ENCODE data around the gene RAB9A. TPM values are rescaled to one million over a fixed set of nuclear protein-coding genes. Genes with fewer than 3 reads are reported as not detected.

Gene RAB9A
- total and polyA plus RNA-seq, 9 of the 15 experiments (the other 6 are each of a cell fraction or from before 2014, with no cell fraction given), result 13.5 to 20.8 (median 17.7) TPM

- TF ChIP-seq, protein P1, sequence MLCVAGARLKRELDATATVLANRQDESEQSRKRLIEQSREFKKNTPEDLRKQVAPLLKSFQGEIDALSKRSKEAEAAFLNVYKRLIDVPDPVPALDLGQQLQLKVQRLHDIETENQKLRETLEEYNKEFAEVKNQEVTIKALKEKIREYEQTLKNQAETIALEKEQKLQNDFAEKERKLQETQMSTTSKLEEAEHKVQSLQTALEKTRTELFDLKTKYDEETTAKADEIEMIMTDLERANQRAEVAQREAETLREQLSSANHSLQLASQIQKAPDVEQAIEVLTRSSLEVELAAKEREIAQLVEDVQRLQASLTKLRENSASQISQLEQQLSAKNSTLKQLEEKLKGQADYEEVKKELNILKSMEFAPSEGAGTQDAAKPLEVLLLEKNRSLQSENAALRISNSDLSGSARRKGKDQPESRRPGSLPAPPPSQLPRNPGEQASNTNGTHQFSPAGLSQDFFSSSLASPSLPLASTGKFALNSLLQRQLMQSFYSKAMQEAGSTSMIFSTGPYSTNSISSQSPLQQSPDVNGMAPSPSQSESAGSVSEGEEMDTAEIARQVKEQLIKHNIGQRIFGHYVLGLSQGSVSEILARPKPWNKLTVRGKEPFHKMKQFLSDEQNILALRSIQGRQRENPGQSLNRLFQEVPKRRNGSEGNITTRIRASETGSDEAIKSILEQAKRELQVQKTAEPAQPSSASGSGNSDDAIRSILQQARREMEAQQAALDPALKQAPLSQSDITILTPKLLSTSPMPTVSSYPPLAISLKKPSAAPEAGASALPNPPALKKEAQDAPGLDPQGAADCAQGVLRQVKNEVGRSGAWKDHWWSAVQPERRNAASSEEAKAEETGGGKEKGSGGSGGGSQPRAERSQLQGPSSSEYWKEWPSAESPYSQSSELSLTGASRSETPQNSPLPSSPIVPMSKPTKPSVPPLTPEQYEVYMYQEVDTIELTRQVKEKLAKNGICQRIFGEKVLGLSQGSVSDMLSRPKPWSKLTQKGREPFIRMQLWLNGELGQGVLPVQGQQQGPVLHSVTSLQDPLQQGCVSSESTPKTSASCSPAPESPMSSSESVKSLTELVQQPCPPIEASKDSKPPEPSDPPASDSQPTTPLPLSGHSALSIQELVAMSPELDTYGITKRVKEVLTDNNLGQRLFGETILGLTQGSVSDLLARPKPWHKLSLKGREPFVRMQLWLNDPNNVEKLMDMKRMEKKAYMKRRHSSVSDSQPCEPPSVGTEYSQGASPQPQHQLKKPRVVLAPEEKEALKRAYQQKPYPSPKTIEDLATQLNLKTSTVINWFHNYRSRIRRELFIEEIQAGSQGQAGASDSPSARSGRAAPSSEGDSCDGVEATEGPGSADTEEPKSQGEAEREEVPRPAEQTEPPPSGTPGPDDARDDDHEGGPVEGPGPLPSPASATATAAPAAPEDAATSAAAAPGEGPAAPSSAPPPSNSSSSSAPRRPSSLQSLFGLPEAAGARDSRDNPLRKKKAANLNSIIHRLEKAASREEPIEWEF (CRISPR knock-in tag; IDR thresholded peaks at IDR 0.05), result no peak
- TF ChIP-seq FOS (IDR thresholded peaks at IDR 0.05; ENCODE audit: extremely low read depth, insufficient read length) (no peak), JUND (IDR thresholded peaks at IDR 0.05; ENCODE audit: borderline replicate concordance, low read depth, low read length) (no peak), JUND (tag; IDR thresholded peaks at IDR 0.05; ENCODE audit: borderline replicate concordance, low read depth, low read length) (no peak)
These were observed 33.3 kb upstream of the RAB9A start (continued) for GRCh38 chrX:13655674-13656073.

- H4K20me1 ChIP-seq (replicated peaks; ENCODE audit: control insufficient read depth, insufficient read depth, low read length), result no peaks in the 10 kb centered on the region
- H3K79me2 ChIP-seq (ENCODE audit: control insufficient read depth, insufficient read depth, low read length), result peaks cover 15% of the 10 kb centered on the region
- POLR2A ChIA-PET, result interaction anchor here (1.0 kb wide), 1 partner anchor 11 kb away, joined by 6 read pairs; no protein-coding TSS in a partner anchor
- ATAC-seq (peak; percentile 76), FAIRE-seq (peak; percentile 49), DNase-seq (ENCODE audit: extremely low read depth in 1 of 4, low spot score in 3 of 4) (peak; percentile 12 to 58 (median 22))
- H3K9ac ChIP-seq (ENCODE audit: insufficient read depth in 1 of 2, low read depth in 2 of 2, low read length in 2 of 2), result no peak overlapping the region
- intact Hi-C loops (cut with micrococcal nuclease), result loop anchor here (1.0 to 2.0 kb wide), 3 partner anchors 32 to 374 kb away; no protein-coding TSS in a partner anchor
- in situ Hi-C loops (cut with MboI), result loop anchor here (25.0 kb wide), 1 partner anchor 696 kb away; no protein-coding TSS in a partner anchor
- H3K4me3 ChIP-seq, result no peak overlapping the region
- no peak overlapping the region for H3K4me2 ChIP-seq (ENCODE audit: insufficient read depth, low read length)
- CTCF ChIA-PET (ENCODE audit: low intra/inter-chr PET ratio), result interaction anchor here (1.5 to 2.3 kb wide), 2 partner anchors 90 to 374 kb away, joined by 6 to 19 read pairs; no protein-coding TSS in a partner anchor
- no peaks in the 10 kb centered on the region for H3K27me3 ChIP-seq (ENCODE audit: control insufficient read depth in 2 of 2, insufficient read depth in 2 of 2, low read length in 2 of 2)
- peaks cover 11% of the 10 kb centered on the region; the same call in 2 of the 3 replicates for H3K36me3 ChIP-seq (ENCODE audit: control insufficient read depth, insufficient read depth, low read length)
- H3K9me3 ChIP-seq (replicated peaks; ENCODE audit: control insufficient read depth, insufficient read depth, low read depth, low read length), result no peaks in the 10 kb centered on the region
- WGBS (ENCODE audit: insufficient coverage, low coverage, missing lambda C conversion rate), result 0% methylated on average over 2 of the region's 2 CpGs
- H3K27ac ChIP-seq (ENCODE audit: extremely low read depth, low read depth, low read length), result no peak overlapping the region
- peaks cover 0 to 3% of the 10 kb centered on the region in 2 experiments; a peak in 2 of 5 replicates for H3K4me1 ChIP-seq (replicated peaks in 1 of 2; ENCODE audit: control insufficient read depth in 2 of 2, insufficient read depth in 2 of 2, low read length in 2 of 2)
- H3K9me1 ChIP-seq (ENCODE audit: control insufficient read depth, insufficient read depth, low read length), result no peaks in the 10 kb centered on the region
- H2AFZ ChIP-seq (ENCODE audit: low read depth, low read length), result peak overlapping the region; percentile 22; the same call in 1 of the 2 replicates
- no TSS peak for BruUV-seq (replicated peaks)
- TF ChIP-seq SMC3 (conservative IDR thresholded peaks at IDR 0.05; ENCODE audit: insufficient read depth, low read depth, low read length), result peak; percentile 57; the same call in 1 of the 2 replicates
- no peak for TF ChIP-seq ILF3 (IDR thresholded peaks at IDR 0.05; ENCODE audit: borderline replicate concordance)
- TF ChIP-seq, protein P2, sequence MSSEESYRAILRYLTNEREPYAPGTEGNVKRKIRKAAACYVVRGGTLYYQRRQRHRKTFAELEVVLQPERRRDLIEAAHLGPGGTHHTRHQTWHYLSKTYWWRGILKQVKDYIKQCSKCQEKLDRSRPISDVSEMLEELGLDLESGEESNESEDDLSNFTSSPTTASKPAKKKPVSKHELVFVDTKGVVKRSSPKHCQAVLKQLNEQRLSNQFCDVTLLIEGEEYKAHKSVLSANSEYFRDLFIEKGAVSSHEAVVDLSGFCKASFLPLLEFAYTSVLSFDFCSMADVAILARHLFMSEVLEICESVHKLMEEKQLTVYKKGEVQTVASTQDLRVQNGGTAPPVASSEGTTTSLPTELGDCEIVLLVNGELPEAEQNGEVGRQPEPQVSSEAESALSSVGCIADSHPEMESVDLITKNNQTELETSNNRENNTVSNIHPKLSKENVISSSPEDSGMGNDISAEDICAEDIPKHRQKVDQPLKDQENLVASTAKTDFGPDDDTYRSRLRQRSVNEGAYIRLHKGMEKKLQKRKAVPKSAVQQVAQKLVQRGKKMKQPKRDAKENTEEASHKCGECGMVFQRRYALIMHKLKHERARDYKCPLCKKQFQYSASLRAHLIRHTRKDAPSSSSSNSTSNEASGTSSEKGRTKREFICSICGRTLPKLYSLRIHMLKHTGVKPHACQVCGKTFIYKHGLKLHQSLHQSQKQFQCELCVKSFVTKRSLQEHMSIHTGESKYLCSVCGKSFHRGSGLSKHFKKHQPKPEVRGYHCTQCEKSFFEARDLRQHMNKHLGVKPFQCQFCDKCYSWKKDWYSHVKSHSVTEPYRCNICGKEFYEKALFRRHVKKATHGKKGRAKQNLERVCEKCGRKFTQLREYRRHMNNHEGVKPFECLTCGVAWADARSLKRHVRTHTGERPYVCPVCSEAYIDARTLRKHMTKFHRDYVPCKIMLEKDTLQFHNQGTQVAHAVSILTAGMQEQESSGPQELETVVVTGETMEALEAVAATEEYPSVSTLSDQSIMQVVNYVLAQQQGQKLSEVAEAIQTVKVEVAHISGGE (CRISPR knock-in tag; IDR thresholded peaks at IDR 0.05), result no peak
- no peak for TF ChIP-seq ELF2 (CRISPR knock-in tag; IDR thresholded peaks at IDR 0.05)
- no peak for TF ChIP-seq WHSC1 (IDR thresholded peaks at IDR 0.05; ENCODE audit: low read length)
- no peak for TF ChIP-seq CBX2 (IDR thresholded peaks at IDR 0.05; ENCODE audit: insufficient read depth, low read length, poor library complexity, severe bottlenecking)
- TF ChIP-seq HDAC8 (tag; IDR thresholded peaks at IDR 0.05), result no peak
These were observed 30.3 kb upstream of the RAB9A start for GRCh38 chrX:13658602-13659001.
